EL (cell line): ENCODE results near the gene UGT1A7.
"Not testable (repeated sequence)": the region's sequence is repeated elsewhere in the genome, so short reads cannot be mapped to it uniquely, and the experiment has no call there.

Experiments used
- DNase-seq: peaks from one replicate; pipeline ENCODE4 v3.0.0-alpha.2; 2016

UGT1A7 gene

DNA sequence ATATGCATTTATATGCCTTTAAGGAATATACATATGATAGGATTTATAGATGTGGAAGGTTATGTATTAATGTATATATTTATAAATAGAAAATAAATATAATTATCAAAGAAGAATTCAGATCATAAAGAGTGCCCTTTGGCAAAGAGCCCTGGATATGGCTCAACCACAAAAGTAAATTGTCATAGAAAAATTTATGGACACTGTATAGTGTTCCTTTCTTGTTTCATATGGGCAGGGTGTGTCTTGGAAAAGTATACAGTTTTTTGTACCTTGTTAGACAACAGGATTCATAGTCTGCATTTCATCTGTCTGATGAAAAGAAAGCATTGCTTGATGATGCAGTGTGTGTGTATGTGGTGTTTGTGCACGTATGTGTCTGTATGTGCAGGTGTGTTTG is 2.9 kb downstream of the UGT1A7 start:
- DNase-seq = no peak

DNA sequence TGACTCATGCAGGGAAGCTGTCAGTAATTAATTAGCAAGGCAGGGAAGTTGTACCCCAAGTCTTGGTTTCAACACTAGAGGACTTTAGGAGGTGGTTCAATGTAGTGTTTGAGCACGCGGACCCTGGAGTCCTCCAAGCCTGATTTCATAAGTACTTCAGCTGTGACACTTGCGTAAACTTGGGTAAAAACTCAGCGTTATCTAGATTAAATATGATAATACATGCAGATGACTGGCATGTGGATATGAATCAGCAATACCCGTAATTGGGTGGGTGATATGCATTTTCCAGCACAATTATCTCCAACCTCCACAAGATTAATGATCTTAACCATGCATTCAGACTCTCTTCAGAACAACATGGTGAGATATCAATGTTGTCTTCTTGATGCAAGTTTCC is 5.2 kb downstream of the UGT1A7 start:
- DNase-seq = no peak

GRCh38 chr2:233688341-233688740 is 6.6 kb downstream of the UGT1A7 start:
- no peak for DNase-seq

DNA sequence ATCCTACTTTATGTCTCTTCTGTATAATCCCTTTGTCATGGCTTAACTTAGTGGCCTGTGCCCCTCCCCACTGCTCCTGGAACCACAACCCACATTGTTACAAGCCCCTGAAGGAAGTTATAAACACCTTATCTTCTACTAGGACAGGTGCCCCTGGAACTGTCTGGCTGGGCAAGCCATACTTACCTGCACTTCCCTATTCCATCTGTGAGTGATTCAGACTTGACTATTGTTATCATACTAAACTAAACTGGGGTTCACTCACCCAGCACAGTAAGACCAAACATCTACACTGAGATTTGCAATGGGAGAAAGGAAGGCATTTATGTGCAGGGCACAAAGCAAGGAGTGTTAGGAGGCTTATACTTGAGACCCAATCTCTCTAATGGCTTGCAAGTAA is 7.3 kb downstream of the UGT1A7 start:
- no peak for DNase-seq

- no peak for DNase-seq
Measured at GRCh38 chr2:233689501-233689900, 7.8 kb downstream of the UGT1A7 start.

- DNase-seq = no peak
Measured at GRCh38 chr2:233690444-233690843, 8.7 kb downstream of the UGT1A7 start.

DNA sequence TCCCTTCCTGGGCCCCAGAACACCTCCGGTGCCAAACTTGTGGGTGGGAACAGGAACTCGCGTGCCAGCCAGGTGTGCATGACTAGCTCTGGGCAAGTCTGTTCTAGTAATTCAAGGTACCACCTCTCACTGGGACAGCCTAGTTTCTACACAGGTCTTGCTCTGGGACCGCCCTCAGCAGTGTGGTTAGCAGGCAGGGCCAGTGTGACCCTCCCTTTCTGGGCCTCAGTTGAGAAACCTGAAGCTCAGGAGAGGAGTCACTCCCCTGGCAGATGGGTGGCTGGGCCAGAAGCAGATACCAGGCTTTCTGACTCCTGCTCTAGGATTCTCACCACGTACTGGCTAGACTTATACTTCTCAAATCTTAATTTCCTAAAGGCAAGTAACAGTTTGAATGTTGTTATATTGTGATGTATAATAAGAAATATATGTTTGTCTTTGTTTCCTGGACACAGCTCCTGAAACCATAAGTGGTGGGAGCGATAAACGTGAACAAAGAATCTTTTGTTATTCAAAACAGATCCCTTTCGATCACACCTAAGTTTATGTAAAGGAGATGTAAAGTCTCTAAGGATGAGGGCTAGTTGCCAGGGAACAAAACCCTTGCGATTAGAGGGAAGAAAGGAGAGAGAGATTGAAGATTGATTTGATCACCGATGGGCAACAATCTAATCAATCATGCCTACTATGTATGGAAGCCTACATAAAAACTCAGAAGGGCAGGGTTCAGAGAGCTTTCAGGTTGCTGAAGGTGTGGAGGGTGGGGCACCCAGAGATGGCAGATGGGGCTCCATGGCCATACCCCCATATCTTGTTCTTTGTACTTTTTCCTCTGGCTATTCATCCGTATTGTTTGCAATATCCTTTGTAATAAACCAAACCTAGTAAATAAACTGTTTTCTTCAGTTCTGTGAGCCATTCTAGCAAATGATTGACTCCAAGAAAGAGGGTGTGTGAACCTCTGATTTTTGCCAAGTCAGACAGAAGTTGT is 10.0 kb downstream of the UGT1A7 start:
- DNase-seq = no peak

- DNase-seq = no peak
Measured at GRCh38 chr2:233692648-233693047, 10.9 kb downstream of the UGT1A7 start, which contains the start of gene UGT1A6. Gene UGT1A6, plus strand, starts transcription at chr2:233692890. Its CDS starts 115 bp downstream, at chr2:233693005.

DNA sequence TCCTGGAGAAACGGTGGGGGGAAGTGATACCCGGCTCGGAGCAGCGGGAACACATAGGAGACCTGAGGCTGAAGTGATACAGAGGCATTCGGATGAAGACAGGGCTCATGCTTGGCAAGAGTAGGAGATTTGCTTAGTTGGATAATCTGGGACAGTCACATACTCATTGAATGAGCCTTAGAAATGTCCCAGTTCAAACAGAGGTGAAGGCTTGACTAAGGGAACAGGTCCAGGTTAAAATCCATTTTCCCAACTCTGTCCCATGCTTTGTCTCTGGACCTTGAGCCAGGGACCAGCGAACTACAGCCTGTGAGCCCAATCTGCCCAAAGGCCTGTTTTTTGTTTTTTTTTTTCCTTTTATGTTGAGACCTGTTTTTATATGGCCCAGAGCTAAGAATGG is 12.3 kb downstream of the UGT1A7 start:
- no peak for DNase-seq

DNA sequence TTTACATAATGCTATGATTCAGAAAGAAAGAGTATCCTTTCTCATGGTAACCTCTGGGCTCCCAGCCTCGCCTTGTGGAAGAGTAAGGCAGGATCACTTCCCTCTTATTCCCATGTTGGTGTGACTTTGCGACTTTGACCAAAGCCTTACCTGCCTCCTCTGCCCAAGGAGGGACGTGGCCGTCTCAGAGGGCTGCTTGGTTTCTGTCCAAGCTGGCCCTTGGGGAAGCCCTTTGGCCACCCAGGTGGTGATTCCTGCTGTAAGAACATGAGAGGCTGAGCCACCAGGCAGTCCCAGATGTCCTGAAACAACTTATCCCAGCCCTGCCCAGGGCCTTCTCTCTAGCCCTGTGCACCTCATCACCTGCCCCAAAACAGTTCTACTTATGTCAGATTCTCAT is 17.0 kb downstream of the UGT1A7 start:
- DNase-seq = no peak

GRCh38 chr2:233699424-233700027 is 17.8 kb downstream of the UGT1A7 start:
- no peak for DNase-seq

DNA sequence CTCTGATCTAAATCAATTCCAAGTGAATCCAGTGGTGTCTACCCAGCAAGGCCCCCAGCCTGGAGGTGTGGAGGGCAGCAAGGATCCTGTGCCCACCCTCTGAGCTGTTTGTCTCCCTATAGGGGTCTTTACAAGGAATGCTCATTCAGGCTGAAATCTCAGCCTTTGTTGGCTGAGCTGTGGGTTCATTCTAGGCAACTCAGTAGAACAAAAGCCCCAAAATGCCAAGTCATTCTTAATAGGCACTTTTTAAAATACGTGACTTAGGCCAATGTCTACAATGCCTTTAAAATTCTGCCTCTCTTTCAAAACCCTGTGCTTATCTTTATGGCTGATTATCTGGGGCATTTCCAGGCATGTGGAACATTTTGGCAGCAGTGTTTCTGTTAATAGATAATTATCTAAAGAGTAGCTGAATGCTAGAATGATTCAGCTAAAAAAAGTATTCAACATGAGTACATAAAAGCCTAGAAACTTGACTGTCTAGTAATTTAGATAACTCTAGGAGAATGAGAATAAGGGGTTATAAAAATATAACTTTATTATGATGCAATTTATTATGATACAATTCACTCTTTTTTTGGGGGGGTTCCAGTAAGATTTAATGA is 18.4 kb downstream of the UGT1A7 start:
- no peak for DNase-seq

- not testable (repeated sequence) for DNase-seq
Measured at GRCh38 chr2:233700842-233701241, 19.1 kb downstream of the UGT1A7 start.

- no peak for DNase-seq
Measured at GRCh38 chr2:233702238-233702637, 20.5 kb downstream of the UGT1A7 start.

GRCh38 chr2:233705911-233706506 is 24.3 kb downstream of the UGT1A7 start:
- no peak for DNase-seq

DNA sequence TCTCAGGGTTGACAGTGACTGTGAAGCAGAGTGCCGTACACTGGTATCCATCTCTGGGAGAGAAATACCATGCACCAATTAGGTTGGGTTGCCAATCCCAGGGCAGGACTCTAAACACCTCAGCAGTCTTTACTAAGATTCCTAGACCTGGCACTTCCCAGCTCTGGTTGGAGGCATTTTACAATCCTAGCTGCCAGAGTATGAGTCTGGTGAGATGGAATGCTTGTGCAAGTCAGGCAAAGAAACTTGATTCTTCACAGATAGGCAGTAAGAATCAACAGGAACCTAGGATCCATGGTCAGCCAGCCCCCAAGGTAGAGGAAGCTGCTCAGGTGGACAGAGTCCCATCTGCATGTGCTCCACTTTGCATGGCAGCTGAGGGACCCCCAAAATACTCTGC is 25.0 kb downstream of the UGT1A7 start:
- no peak for DNase-seq

DNA sequence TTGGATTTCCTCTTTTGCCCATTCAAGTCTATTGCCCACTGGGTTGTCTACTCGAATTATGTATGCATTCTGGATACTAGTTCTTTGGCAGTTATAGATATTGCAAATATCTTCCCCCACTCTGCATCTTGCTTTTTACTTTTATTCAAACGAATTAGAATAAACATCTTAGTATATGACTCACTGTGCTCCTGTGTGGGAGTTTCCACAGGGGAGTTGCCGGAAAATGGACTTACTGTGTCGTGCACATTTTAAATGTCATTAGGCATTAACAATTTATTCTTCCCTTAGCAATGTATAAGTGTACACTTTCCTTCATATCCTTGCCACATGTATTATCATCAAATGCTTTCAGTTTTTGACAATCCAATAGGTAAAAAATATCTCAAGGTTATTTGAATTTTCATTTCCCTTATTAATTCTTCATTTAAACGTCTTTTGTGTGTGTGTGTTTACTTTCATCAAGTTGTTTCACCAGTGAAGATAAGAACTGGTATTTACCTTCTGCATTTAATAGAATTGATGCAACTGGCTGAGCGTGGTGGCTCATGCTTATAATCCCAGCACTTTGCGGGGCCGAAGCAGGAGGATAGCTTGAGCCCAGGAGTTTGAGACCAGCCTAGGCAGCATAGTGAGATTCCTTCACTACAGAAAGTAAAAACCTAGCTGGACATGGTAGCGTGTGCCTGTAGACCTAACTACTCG is 26.4 kb downstream of the UGT1A7 start:
- DNase-seq = no peak

DNA sequence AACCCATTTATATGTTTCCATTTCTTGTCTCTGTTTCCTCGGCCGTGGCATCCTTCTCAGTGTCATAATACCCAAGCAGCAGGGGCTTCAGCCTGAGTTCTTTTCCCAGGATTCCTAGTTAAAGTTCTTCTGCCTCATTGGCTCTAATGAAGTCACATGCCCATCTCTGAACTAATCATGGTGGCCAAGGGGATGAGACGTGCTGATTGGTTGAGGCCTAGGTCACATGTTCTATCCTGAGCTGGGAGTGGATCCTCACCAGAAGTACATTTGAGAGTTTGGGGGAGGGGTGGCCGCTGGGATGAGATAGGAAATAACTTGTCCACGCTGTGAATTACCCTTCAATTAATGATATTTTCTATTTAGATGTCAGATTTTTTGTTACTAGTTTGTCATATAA is 27.2 kb downstream of the UGT1A7 start:
- no peak for DNase-seq

GRCh38 chr2:233711312-233712008 is 29.8 kb downstream of the UGT1A7 start:
- DNase-seq = peak; percentile 70

GRCh38 chr2:233712611-233713261 is 31.0 kb downstream of the UGT1A7 start, which contains the start of gene UGT1A5:
Gene UGT1A5, plus strand, starts transcription at chr2:233712907. Its CDS starts 85 bp downstream, at chr2:233712992.
- DNase-seq = no peak

GRCh38 chr2:233713262-233713615 is 31.5 kb downstream of the UGT1A7 start:
- no peak for DNase-seq
